IMR-90 (cell line): ENCODE results near the gene PRR13. TPM values are rescaled to one million over a fixed set of nuclear protein-coding genes. Genes with fewer than 3 reads are reported as not detected.

Experiments used
- ATAC-seq: fragments of 200-7000 bp; cut with Tn5 transposase; 2 replicates; pipeline ENCODE4 v1.9.1; 2020; ENCODE audit warnings: low read depth, mild to moderate bottlenecking, moderate library complexity
- BruUV-seq: library from RNA; stranded (reverse); fragments of 400-500 nt; replicated peaks from 2 replicates; lab custom pipeline; 2021; lab: Mats Ljungman, UMichigan
- CTCF ChIA-PET: fragments of 300-600 bp; formaldehyde crosslinking; extraction: SDS; loops from one replicate; lab custom pipeline; 2021; ENCODE audit warnings: antibody characterized with exemption; lab: Yijun Ruan, JAX
- POLR2A ChIA-PET: fragments of 300-600 bp; sonication (Branson Sonifier 250); formaldehyde crosslinking; loops from one replicate; lab custom pipeline; 2022; ENCODE audit warnings: antibody characterized with exemption; ENCODE audit not compliant: unreplicated experiment; lab: Charles Lee
- DNase-seq: peaks from one replicate; pipeline ENCODE4 v3.0.0; 2013
- H2AFZ ChIP-seq: replicated peaks from 2 replicates; pipeline ENCODE3; 2013; ENCODE audit warnings: low read length, mild to moderate bottlenecking; ENCODE audit not compliant: poor library complexity
- H2AK5ac ChIP-seq: 2 replicates; pipeline ENCODE4 v1.6.1; 2013; ENCODE audit warnings: low read depth, low read length, inconsistent platforms
- H2AK9ac ChIP-seq: replicated peaks from 2 replicates; pipeline ENCODE3; 2013; ENCODE audit warnings: mild to moderate bottlenecking, low read depth, low read length, moderate library complexity; ENCODE audit not compliant: poor library complexity
- H2BK120ac ChIP-seq: 2 replicates; pipeline ENCODE4 v1.6.1; 2013; ENCODE audit warnings: low read depth, low read length, inconsistent platforms
- H2BK15ac ChIP-seq: 3 replicates; pipeline ENCODE4 v1.6.1; 2013; ENCODE audit warnings: low read depth, low read length, inconsistent platforms
- H2BK20ac ChIP-seq: 2 replicates; pipeline ENCODE4 v1.6.1; 2013; ENCODE audit warnings: low read depth, mild to moderate bottlenecking, inconsistent platforms, low read length, moderate library complexity
- H2BK5ac ChIP-seq: 2 replicates; pipeline ENCODE4 v1.6.1; 2013; ENCODE audit warnings: mild to moderate bottlenecking, low read depth, low read length, inconsistent platforms; ENCODE audit not compliant: poor library complexity, severe bottlenecking
- H3K14ac ChIP-seq: replicated peaks from 2 replicates; pipeline ENCODE4 v1.6.1; 2013; ENCODE audit warnings: low read depth, low read length, inconsistent platforms
- H3K18ac ChIP-seq: 2 replicates; pipeline ENCODE4 v1.6.1; 2013; ENCODE audit warnings: low read depth, low read length, control low read depth
- H3K23ac ChIP-seq: 2 replicates; pipeline ENCODE4 v1.6.1; 2013; ENCODE audit warnings: low read depth, low read length, inconsistent platforms
- H3K27ac ChIP-seq: 2 replicates; pipeline ENCODE4 v1.5.1; 2013; ENCODE audit warnings: mild to moderate bottlenecking, control low read depth, low read length; ENCODE audit not compliant: insufficient read depth
- H3K27me3 ChIP-seq: 2 replicates; pipeline ENCODE4 v1.6.1; 2013; ENCODE audit warnings: low read length; ENCODE audit not compliant: control insufficient read depth, insufficient read depth
- H3K36me3 ChIP-seq: 2 replicates; pipeline ENCODE4 v1.6.1; 2013; ENCODE audit warnings: low read length, mixed read lengths; ENCODE audit not compliant: control insufficient read depth, insufficient read depth
- H3K4ac ChIP-seq: 2 replicates; pipeline ENCODE4 v1.6.1; 2013; ENCODE audit warnings: low read depth, low read length, inconsistent platforms
- H3K4me1 ChIP-seq: 2 replicates; pipeline ENCODE4 v1.6.1; 2013; ENCODE audit warnings: low read length, mixed read lengths; ENCODE audit not compliant: control insufficient read depth, insufficient read depth
- H3K4me2 ChIP-seq: 2 replicates; pipeline ENCODE4 v1.6.1; 2013; ENCODE audit warnings: low read depth, mild to moderate bottlenecking, control low read depth, low read length, moderate library complexity
- H3K4me3 ChIP-seq: 2 replicates; pipeline ENCODE4 v1.5.1; 2013; ENCODE audit warnings: low read depth, mild to moderate bottlenecking, control low read depth, low read length, moderate library complexity; ENCODE audit not compliant: insufficient read depth
- H3K56ac ChIP-seq: 2 replicates; pipeline ENCODE4 v1.6.1; 2013; ENCODE audit warnings: low read length, inconsistent platforms; ENCODE audit not compliant: insufficient read depth; ENCODE audit errors: extremely low read depth
- H3K79me1 ChIP-seq, 2 experiments: 2 replicates each; pipeline ENCODE4 v1.6.1; 2013; ENCODE audit warnings: low read length in 2 of 2, inconsistent platforms in 1 of 2, low read depth in 1 of 2
- H3K9ac ChIP-seq: 2 replicates; pipeline ENCODE4 v1.6.1; 2013; ENCODE audit warnings: low read depth, low read length, control low read depth
- H3K9me1 ChIP-seq: 2 replicates; pipeline ENCODE4 v1.6.1; 2013; ENCODE audit warnings: low read length, inconsistent platforms; ENCODE audit not compliant: insufficient read depth
- H3K9me3 ChIP-seq: 2 replicates; pipeline ENCODE4 v1.6.1; 2013; ENCODE audit warnings: low read length; ENCODE audit not compliant: control insufficient read depth, insufficient read depth
- H4K20me1 ChIP-seq: 2 replicates; pipeline ENCODE4 v1.6.1; 2013; ENCODE audit warnings: low read length, inconsistent platforms; ENCODE audit not compliant: insufficient read depth
- H4K5ac ChIP-seq: 2 replicates; pipeline ENCODE4 v1.6.1; 2013; ENCODE audit warnings: mild to moderate bottlenecking, low read depth, low read length, control low read depth
- H4K8ac ChIP-seq, 2 experiments: 2 replicates each; pipeline ENCODE4 v1.6.1; 2013; ENCODE audit warnings: low read depth in 2 of 2, low read length in 2 of 2, control low read depth in 1 of 2, inconsistent platforms in 1 of 2
- H4K91ac ChIP-seq: 2 replicates; pipeline ENCODE4 v1.6.1; 2013; ENCODE audit warnings: low read depth, low read length, inconsistent platforms; ENCODE audit not compliant: insufficient read depth
- BHLHE40 ChIP-seq: fragments of 150-350 bp; IDR thresholded peaks from 2 replicates; pipeline ENCODE4 v1.6.1; 2016; ENCODE audit warnings: mild to moderate bottlenecking, low read depth, low read length
- CEBPB ChIP-seq: IDR thresholded peaks from 2 replicates; pipeline ENCODE4 v1.6.1; 2012; ENCODE audit warnings: low read depth, low read length, improper control_type of control experiment
- CHD1 ChIP-seq: IDR thresholded peaks from 2 replicates; pipeline ENCODE4 v1.6.1; 2012; ENCODE audit warnings: low read depth, low read length, improper control_type of control experiment
- CTCF ChIP-seq: conservative IDR thresholded peaks from 2 replicates; pipeline ENCODE4 v1.5.1; 2012; ENCODE audit warnings: mild to moderate bottlenecking, low read depth, low read length, improper control_type of control experiment
- ELK1 ChIP-seq: fragments of 150-350 bp; IDR thresholded peaks from 2 replicates; pipeline ENCODE4 v1.6.1; 2016; ENCODE audit warnings: low read depth, mild to moderate bottlenecking, low read length, moderate library complexity, borderline replicate concordance
- FOS ChIP-seq: fragments of 150-350 bp; IDR thresholded peaks from 2 replicates; pipeline ENCODE4 v1.6.1; 2016; ENCODE audit warnings: low read depth, low read length
- MAFK ChIP-seq: IDR thresholded peaks from 2 replicates; pipeline ENCODE4 v1.6.1; 2012; ENCODE audit warnings: low read depth, low read length, improper control_type of control experiment
- MAZ ChIP-seq: IDR thresholded peaks from 2 replicates; pipeline ENCODE4 v1.6.1; 2012; ENCODE audit warnings: low read depth, mild to moderate bottlenecking, low read length, improper control_type of control experiment, moderate library complexity, borderline replicate concordance
- MXI1 ChIP-seq: IDR thresholded peaks from 2 replicates; pipeline ENCODE4 v1.6.1; 2012; ENCODE audit warnings: low read depth, mild to moderate bottlenecking, low read length, moderate library complexity, borderline replicate concordance
- NFE2L2 ChIP-seq: fragments of 150-350 bp; IDR thresholded peaks from 2 replicates; pipeline ENCODE4 v1.6.1; 2016; ENCODE audit warnings: low read depth, mild to moderate bottlenecking, low read length
- POLR2A ChIP-seq: IDR thresholded peaks from 2 replicates; pipeline ENCODE4 v1.6.1; 2012; ENCODE audit warnings: mild to moderate bottlenecking, low read depth, low read length
- RAD21 ChIP-seq: IDR thresholded peaks from 2 replicates; pipeline ENCODE4 v1.6.1; 2012; ENCODE audit warnings: low read length, improper control_type of control experiment
- RCOR1 ChIP-seq: IDR thresholded peaks from 2 replicates; pipeline ENCODE4 v1.6.1; 2012; ENCODE audit warnings: mild to moderate bottlenecking, low read length, improper control_type of control experiment; ENCODE audit not compliant: insufficient replicate concordance
- RFX5 ChIP-seq: IDR thresholded peaks from 2 replicates; pipeline ENCODE4 v1.8.0; 2012; ENCODE audit warnings: low read depth, mild to moderate bottlenecking, low read length, moderate library complexity
- WGBS, 2 experiments: methylation state at CpG; one replicate each; pipeline versions ENCODE4 v1.1.5 to v1.1.7; 2013; ENCODE audit warnings: missing lambda C conversion rate in 2 of 2; ENCODE audit not compliant: insufficient read length in 1 of 2; ENCODE audit errors: extremely low coverage in 2 of 2; 5-methylcytosine and 5-hydroxymethylcytosine counted together
- dilution Hi-C: fragments of 300-500 bp; cut with HindIII; formaldehyde crosslinking; loops from one replicate; pipeline ENCODE4 v1.14.3; 2018; ENCODE audit warnings: low sequenced_read_pairs; ENCODE audit not compliant: unreplicated experiment
- in situ Hi-C: fragments of 300-500 bp; cut with MboI; formaldehyde crosslinking; loops from 3 replicates; pipeline ENCODE4 v1.14.3; 2019; ENCODE audit warnings: low sequenced_read_pairs, inconsistent platforms, mixed read lengths
- intact Hi-C: fragments of 100-400 bp; cut with micrococcal nuclease; formaldehyde crosslinking; loops from 2 replicates; pipeline ENCODE4 v1.10.0; 2022
- polyA plus RNA-seq, 3 experiments: library from polyadenylated mRNA; depleted of rRNA; stranded (reverse); fragments of >200 nt; gene quantifications; 2 replicates each; pipeline ENCODE4 v1.2.3, GENCODE V29; 2012; ENCODE audit warnings: low replicate concordance in 1 of 3
- total RNA-seq: library from RNA; depleted of rRNA; stranded (reverse); fragments of >200 nt; gene quantifications from 2 replicates; pipeline ENCODE4 v1.2.3, GENCODE V29; 2012
- TF ChIP-seq, protein P1 (sequence below): fragments of 150-350 bp; IDR thresholded peaks from 2 replicates; pipeline ENCODE4 v1.6.1; 2017; ENCODE audit warnings: mild to moderate bottlenecking, antibody characterized with exemption, low read length, low read depth

Gene PRR13
- total and polyA plus RNA-seq, 2 of the 4 experiments (the other 2 are of a cell fraction) = 25.5 to 114 TPM

DNA sequence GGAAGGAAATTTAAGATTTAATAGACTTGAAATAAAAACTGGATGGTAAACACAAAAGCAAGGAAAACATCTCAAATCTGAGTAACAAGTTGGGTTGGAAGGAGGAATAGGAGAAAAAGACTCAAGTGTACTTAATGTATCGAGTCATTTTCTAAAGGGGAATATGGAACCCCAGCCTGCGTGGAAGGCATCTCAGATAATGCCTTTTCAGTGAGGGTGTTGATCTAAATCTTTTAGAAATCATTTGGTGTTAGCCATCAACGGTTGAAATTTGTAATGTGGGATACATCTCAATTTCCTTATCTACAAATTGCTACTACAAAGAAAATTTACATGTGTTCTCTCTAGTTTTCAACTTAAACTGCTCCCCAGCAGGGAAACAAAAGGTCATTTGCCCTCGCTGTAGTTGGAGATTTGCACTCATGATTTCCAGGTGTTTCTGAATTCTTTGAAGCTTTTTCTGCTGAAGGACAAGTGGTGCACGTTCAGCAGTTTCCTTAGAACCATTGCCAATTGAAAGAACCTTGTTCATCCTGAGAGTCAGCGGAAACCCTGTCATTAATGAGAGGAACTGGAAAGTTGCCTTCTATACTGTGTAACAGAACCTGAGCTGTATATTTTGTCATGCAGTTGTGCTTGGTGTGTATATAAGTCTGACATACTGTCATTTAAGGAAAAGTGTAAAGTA is 12.6 kb downstream of the PRR13 start:
- Histone ChIP-seq H3K9ac (no peak overlapping the region), H3K4me3 (peak overlapping the region; percentile 6; the same call in 1 of the 2 replicates), H3K18ac (no peak overlapping the region), H3K23ac (peak overlapping the region; percentile 56), H3K36me3 (peaks cover 36% of the 10 kb centered on the region), H2BK120ac (no peak overlapping the region), H2AFZ (no peak overlapping the region), H3K9me3 (no peaks in the 10 kb centered on the region), H2BK5ac (no peak overlapping the region), H2BK15ac (no peak overlapping the region), H4K8ac (no peak overlapping the region), H3K79me1 (peaks cover 27 to 41% of the 10 kb centered on the region in 2 experiments), H3K4ac (no peak overlapping the region), H3K4me1 (peaks cover 6% of the 10 kb centered on the region), H3K14ac (peak overlapping the region; percentile 25; the same call in 1 of the 2 replicates), H2AK5ac (no peak overlapping the region), H3K9me1 (no peaks in the 10 kb centered on the region), H3K56ac (no peak overlapping the region), H4K91ac (no peak overlapping the region), H2AK9ac (no peak overlapping the region), H4K5ac (no peak overlapping the region), H3K27me3 (no peaks in the 10 kb centered on the region), H4K20me1 (peaks cover 69% of the 10 kb centered on the region), H3K27ac (no peak overlapping the region), H2BK20ac (no peak overlapping the region), H3K4me2 (peak overlapping the region; percentile 98)
- intact Hi-C loops (loop anchor here (5.0 kb wide), 1 partner anchor 48 kb away; the partner anchor contains the start of gene TARBP2), in situ Hi-C loops (no loop called here), dilution Hi-C loops (no loop called here)
- DNase-seq = no peak
- CTCF ChIA-PET = no interaction called here
- no peak for ATAC-seq
- WGBS, 2 experiments = 100% methylated on average over 1 of the region's 6 CpGs; no CpG with 5 or more reads in 1 of the 2 experiments
- BruUV-seq = no TSS peak
- POLR2A ChIA-PET = interaction anchor here (0.6 kb wide), 1 partner anchor 19 kb away, joined by 11 read pairs; no protein-coding TSS in a partner anchor
- no peak for TF ChIP-seq RAD21
- TF ChIP-seq NFE2L2 = no peak
- TF ChIP-seq ELK1 = no peak
- TF ChIP-seq CEBPB = no peak
- TF ChIP-seq MAFK = no peak
- no peak for TF ChIP-seq MXI1
- TF ChIP-seq, protein P1, sequence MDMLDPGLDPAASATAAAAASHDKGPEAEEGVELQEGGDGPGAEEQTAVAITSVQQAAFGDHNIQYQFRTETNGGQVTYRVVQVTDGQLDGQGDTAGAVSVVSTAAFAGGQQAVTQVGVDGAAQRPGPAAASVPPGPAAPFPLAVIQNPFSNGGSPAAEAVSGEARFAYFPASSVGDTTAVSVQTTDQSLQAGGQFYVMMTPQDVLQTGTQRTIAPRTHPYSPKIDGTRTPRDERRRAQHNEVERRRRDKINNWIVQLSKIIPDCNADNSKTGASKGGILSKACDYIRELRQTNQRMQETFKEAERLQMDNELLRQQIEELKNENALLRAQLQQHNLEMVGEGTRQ = no peak
- TF ChIP-seq RFX5 = no peak
- no peak for TF ChIP-seq POLR2A
- TF ChIP-seq FOS = no peak
- TF ChIP-seq RCOR1 = no peak
- TF ChIP-seq BHLHE40 = no peak
- no peak for TF ChIP-seq CTCF
- no peak for TF ChIP-seq CHD1
- TF ChIP-seq MAZ = no peak
